CD4-positive, alpha-beta T cell treated with Interleukin-17A for 1 hour (primary cell): ENCODE results near the gene ADCY7.

Experiments
- DNase-seq: peaks from one replicate; pipeline ENCODE4 v3.0.0-alpha.2; 2020

The ADCY7 gene

DNA sequence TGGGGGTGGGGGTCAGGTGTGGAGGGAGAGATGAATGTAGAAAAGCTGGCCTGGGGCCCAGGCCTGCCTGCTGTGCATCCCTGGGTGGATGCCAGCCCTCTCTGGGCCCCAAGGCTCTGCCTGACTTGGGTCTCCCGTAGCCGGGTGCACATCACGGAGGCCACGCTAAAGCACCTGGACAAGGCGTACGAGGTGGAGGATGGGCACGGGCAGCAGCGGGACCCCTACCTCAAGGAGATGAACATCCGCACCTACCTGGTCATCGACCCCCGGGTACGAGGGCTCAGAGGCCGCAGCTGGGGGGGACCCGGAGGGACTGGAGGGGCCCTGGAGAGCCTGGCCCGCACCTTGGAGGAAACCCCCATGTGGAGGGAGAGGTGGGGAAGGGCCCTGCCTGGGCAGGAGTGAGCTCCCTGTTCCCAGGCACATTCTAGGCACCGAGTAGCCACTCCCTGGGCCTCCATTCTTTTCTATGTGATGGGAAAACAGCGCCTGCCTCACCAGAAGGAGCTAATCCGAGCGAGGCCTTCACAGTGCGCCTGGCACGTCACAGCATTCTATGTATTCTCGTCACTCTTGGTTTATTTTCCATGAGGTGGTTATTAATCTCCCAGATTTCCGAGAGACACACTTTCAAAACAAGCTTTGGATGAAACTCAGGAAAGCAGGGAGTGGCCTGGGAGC is 34.7 kb downstream of the ADCY7 start:
- no peak for DNase-seq

DNA sequence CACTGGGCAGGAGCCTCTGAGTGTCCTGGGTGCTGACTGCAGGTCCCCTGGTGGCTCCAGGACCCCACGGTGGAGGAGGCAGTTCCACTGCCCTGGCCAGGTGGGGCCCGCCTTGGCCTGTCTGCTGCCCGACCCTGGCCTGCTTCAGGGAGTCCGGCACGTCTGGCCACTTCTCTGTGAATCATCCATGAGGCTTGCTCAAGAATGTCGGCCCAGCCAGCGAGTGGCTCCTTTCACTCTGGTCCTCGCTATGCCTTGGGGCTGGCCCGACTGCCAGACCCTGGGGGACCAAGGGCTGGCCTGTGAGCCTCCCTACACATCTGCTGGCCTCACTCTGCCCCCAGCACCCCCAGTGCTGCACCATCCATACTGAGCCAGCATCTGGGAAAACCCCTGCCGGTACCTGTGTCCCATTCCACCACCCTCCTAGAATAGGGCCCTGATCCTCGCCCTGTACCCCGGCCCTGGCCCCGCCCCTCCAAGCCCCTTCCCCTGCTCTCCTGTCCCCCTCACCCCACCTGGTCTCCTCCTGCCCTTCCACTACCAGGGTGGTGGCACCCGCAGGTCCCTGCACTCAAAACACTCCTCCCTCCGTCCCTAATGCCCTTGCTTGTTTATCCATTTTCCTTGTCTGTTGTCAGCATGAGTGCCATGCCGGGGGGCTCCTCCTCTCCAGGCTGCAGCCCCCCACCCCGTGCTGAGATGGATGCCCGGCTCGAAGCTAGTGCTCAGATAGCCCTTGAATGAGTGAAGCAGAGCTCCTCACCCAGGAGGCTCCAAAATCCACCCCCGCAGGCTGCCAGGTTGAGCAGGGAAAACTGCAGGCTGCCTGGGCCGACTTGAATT is 35.5 kb downstream of the ADCY7 start:
- no peak for DNase-seq

DNA sequence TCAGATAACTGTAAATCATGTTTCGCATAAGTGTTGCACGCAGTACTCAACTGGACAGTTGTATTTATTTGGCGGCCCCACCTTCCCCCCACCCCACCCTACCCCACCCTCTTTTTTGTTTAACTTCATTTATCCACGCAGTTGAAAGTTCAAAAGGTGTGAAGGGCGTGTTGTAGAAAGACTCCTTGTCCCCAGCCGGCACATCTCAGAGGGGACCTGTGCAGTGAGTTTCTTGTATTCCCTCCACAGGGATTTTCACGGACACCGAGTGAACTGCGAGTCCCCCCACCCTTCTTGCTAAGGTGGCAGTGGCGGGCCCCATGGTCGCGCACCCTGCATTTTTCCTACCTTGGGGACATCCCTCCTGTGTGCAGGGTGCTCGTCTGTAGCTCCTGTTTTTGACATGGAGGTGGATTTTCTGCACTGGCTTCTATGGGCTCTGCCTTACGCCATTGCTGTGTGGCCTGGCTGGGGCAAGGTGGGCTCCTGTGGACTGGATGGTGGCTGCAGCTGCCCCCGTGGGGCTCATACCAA is 36.2 kb downstream of the ADCY7 start:
- no peak for DNase-seq

DNA sequence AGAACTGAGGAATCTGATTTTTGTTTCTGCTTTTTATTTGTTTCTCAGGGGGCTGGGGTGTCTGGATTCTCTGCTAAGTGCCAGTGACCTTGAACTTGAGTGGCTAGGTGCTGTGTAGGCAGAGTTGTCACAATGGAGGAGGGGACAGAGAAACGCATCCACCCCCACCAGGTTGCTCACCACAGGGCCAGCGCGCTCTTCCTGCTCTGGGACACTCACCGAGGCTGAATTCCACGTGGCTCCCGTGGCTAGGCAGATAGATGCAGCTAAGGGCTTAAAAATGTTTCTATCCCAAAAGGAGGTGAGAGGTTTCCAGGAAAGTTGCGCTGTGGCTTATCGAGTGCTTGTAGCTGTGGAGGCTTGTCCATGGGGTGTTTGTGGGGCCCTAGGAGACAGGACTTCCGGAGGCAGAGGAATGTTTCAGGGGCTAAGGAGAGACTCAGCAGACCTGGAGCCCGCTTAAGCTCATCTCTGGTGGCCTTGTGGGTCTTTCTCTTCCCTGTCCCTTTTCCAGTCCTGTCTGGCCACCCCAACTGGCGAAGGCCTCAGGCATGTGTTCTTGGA is 36.8 kb downstream of the ADCY7 start:
- no peak for DNase-seq

DNA sequence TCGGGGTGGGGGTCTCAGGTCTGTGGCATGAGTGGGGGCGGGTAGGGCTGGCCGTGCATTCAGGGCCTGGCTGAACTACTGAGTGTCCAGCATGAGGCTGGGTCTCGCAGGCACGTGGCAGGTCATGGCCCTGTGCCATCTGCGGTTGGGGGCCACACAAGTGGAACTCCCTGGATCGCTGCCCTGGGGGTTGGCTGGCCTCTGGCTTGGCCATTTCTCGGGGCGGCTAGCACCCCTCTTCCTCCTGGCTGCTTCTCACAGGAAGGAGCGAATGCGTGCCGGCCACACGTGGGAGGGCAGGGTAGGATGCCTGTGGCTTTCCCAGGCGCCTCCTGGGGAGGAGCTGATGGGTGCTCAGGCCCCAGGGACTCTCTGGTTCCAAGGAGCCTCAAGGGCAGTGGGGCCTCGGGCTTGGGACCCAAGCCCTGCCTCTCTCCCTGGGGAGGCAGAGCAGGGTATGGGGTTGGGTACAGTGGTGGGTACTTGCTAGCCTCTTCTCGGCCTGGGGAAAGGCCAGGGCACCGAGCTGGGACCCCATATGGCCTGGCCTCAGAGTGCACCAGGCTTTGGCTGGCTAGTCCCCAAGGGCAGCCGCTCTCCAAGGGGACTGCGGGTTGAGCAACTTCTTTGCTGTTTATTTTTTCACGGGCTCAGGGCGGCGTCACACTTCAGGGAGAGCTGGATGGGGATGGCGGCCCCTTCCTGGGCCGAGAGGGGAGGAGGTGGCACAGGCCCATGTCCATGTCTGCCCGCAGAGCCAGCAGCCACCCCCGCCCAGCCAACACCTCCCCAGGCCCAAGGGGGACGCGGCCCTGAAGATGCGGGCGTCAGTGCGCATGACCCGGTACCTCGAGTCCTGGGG is 37.5 kb downstream of the ADCY7 start:
- no peak for DNase-seq

DNA sequence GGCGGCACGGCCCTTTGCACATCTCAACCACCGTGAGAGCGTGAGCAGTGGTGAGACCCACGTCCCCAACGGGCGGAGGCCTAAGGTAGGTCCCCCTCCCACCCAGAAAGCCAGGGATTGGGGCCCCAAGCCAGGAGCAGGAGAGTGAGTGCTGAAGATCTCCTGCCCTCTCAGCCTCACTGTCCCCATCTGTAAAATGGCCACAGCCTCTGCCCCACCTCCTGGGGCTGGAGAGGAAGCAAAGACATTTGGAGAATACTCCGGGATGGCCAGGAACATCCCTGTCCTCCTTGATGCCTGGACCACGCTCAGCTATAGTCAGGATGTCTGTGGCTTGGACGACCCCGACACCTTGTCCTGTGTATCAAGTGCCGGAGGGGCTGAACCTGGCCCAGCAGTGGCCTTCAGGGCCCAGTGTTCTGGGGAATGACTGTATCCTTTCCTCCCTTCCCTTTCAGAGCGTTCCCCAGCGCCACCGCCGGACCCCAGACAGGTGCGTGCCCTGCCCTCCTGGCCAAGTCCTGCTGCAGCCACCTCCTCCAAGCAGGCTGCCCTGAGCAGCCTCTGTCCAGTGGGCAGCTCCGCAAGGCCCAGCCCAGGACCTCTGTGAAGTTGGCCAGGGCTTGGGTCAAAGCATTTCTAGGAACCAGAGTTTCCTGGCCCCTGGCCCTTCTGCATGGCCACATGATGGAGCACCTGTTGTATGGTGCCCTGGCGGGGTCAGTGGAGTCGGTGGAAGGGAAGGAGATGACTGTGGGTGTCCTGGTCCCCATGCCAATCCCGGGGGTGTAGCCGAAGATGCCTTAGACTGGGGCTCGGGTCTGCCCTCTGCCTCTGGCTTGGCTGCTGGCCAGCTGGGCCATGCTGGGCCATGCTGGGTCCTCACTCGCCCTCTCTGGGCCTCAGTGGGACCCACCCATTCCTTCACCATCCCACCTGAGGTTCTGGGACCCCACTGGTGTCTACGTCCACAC is 38.4 kb downstream of the ADCY7 start:
- DNase-seq: no peak

DNA sequence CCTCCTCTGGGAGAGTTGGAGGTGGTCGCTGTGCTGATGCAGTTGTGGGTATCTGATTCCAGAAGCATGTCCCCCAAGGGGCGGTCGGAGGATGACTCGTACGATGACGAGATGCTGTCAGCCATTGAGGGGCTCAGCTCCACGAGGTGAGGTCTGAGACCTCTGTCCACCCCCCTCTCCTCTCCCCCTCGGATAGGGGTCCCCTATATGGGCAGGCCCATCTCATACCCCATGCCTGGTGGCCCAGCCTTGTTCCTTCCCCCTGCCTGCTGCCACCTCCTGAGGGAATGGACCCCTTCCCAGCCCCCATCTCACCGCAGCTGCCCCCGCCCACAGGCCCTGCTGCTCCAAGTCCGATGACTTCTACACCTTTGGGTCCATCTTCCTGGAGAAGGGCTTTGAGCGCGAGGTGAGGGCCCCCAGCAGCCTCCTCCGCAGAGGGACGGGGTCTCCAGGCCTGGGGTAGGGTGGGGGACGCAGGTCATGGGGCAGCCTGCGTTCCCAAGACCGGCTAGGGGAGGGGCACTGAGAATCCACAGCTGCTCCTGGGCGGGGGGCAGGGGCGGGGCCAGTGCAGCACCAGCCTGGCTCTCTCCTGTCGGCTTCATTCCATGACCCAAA is 39.2 kb downstream of the ADCY7 start:
- DNase-seq: no peak

DNA sequence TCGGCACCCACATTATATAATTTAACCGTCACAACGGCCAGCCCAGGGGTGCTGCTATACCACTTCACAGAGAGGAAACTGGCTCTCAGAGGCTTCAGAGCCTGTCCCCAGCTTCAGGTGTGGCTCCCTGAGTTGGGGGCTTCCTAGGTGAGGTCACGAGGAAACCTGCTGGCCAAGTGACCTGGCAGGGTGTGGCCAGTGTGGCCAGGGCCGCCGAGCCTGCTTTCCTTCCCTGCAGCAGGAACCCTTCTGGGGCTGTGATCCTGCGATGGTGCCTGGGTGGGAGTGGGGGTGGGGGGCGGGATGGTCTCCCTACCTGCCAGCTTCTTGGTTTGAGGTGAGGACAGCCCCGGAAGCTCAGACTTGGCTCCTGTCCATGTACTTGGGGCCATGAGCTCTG is 39.9 kb downstream of the ADCY7 start:
- DNase-seq: no peak

DNA sequence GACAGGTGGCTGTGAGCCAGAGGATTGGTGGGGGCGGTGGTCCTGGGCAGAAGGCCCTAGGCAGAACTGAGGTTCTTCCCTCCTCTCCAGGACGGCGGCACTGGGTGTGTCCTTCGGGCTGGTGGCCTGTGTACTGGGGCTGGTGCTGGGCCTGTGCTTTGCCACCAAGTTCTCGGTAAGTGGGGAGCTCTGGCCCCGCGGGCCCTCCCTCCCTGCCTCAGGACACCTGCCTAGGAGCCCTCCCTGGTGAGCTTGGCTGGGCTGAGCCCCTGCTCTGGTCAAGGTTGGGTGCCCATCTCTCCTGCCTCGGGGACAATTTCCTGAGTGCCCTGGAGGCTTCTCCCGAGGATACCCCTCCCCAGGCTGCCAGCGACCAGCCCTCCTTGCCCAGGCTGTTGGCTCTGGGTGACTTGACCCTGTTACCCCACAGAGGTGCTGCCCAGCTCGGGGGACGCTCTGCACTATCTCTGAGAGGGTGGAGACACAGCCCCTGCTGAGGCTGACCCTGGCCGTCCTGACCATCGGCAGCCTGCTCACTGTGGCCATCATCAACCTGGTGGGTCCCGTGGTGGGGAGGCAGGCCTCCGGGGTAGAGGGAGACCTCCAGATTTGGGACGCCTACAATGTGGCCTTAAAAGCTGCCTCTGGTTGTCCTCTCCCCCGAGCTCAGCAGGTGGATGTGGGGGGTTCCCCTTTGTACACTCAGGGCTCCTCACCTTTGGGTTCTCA is 42.0 kb downstream of the ADCY7 start:
- no peak for DNase-seq

DNA sequence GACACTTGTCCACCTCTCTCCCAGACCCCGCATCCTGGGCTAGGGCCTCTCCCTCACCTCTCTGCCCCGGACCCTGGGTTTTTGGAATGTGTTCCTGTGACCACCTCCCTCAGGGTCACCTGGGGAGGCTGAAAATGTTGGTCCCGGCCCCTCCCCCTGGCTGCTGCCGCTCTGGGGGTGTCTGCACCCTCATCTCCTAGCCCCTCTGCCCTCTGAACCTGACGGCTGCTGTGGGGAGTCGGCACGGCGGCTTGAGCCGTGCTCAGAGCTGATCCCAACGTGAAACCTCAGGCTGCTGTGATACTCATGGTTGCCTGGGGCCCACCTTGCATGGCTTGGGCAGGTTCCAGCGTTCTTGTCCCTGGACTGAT is 42.8 kb downstream of the ADCY7 start:
- DNase-seq: no peak

DNA sequence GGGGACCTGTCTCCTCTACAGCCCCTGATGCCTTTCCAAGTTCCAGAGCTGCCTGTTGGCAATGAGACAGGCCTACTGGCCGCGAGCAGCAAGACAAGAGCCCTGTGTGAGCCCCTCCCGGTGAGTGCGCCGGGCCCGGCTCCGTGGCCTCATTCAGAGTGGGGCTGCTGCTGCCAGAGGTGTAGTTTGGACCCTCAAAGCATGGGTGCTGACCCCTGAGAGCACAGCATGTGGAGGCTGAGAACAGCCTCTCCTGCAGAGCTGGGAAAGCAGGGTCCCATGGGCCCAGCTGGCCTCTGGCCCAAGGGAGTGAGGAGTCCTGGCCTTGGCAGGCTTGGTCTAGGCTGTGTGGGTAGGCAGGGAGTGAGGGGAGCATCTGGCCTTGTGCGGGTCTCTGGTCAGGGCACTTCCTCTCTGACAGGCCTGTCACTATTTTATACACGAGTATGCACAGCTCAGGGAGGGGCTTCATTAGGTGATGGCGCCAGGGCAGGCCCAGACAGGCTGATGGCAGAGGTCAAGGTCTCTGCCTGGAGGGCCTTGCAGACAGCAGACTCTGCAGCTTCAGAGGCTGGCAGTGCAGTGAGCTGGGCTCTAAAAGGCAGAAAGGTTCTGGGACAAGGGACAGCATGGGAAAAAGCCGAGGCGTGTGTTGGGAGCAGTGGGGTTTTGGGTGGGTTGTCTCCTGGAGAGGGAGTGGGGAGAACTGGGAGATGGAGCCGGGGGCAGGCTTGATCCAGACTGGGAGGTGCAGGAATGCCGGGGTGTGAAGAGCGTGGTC is 43.4 kb downstream of the ADCY7 start:
- DNase-seq: no peak

DNA sequence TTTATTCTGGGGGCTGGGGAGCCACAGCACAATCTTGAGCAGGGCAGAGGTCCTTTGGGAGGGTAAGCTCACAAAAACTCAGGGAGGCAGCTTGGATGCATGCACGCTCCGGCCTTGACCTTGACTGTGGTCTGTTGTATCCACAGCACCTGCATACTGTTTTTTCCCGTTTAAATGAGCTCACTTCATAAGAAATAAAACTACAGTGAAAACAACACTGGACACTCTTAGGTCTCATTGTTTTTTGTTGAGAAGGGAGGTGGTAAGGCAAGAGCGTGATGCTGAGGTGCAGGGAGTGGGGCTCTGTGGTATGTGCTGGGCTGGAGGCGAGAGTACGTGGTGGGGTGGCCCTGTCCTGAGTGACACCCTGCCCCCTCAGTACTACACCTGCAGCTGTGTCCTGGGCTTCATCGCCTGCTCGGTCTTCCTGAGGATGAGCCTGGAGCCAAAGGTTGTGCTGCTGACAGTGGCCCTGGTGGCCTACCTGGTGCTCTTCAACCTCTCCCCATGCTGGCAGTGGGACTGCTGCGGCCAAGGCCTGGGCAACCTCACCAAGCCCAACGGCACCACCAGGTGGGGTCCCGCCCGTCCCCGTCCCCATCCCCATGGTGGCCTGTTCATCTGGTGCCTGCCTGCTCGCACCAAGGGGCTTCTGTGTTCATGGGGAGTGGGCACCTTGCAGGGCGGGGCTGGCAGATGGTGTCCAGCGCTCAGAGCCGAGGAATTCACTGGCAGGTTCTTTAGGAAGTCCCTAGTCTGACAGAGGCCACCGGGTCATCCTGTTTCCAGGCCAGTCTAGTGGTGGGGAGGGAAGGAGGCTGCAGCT is 44.2 kb downstream of the ADCY7 start:
- no peak for DNase-seq

DNA sequence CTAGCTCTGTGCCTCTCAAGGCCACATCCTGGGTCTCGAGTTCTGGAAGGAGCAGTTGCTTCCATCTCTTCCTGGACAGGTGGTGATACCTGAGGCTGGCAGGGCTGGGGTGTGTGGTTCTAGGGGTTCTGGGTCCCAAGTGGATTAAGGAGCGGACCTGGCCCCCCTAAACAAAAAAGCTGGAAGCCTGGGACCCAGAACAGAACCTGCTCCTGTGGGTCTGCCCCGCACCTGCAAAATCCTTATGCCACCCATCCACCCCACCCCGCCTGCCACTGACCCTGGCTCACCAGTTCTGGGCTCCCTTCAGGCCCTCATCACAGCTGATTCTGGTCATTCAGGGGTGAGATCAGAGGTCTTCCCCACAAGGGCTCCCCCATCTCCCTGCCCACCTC is 44.8 kb downstream of the ADCY7 start:
- no peak for DNase-seq

DNA sequence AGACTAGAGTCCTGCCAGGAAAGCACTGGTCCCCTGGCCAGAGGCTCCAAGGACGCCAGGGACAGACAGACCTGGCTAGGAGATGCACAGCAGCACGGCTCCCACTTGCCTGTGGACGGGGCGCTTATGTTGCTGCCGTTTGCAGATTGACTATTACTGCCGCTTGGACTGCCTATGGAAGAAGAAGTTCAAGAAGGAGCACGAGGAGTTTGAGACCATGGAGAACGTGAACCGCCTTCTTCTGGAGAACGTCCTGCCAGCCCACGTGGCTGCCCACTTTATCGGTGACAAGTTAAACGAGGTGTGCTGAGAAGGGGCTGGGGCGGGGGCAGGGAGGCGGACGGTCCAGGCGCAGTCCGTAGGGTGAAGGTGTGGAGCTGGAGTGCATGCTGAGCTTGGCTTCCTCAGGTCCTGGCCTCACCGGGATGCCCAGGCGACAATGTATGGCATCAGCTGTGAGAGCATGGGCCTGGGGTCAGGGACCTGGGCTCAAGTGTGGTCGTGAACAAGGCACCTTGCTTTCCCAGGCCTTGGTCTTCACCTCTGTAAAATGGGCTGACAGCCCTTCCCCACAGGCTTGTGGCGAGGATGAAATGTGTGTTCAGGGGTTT is 45.6 kb downstream of the ADCY7 start:
- no peak for DNase-seq

DNA sequence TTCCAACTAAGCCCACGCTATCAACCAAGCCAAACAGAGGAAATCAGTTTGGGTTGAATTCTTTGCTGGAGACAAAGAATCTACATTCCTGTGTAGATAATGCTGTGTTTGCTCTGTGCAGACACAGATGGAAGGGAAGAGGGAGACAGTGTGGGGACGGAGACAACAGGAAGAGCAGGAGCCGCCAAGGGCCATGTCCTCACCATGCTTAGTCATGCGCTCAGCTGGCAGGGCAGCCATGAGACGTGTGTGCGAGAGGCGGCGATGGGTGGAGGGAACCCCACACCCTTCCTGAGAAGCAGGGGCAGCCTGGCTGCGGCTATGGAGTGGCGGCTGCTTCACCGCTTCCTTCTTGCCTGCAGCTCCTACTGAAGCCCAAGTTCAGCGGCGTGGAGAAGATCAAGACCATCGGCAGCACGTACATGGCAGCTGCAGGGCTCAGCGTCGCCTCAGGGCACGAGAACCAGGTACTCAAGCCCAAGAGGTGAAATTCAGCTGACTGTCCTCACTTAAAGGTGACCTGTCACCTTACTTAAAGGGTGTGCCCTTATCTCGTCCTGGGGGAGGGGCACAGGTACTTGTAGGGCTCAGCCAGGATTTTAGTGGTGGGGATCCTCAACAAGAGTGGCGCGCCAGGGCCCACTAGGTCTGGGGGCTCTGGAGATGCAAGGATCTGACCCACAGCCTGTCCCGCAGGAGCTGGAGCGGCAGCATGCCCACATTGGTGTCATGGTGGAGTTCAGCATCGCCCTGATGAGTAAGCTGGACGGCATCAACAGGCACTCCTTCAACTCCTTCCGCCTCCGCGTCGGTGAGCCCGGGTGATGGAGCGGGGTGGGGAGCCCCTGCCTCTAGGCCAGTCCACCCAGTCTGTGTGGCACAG is 47.5 kb downstream of the ADCY7 start:
- peak; percentile 36 for DNase-seq

DNA sequence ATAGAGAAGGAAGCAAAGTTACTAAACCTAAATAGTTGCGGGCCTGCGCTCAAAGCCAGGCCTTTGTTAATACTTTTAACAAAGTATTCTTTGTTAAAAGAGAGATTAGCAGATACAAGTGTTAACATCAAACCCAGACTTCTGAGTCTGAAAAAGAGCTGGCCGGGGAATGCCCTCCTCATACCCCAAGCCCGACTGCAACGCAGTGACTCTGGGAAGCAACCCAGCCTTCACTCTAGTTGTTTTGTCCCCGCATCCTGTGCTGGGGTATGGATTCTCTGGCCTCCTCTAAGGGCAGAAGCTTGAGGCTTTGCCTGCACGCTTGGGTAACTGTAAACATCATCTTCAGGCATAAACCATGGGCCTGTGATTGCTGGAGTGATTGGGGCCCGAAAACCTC is 48.3 kb downstream of the ADCY7 start:
- no peak for DNase-seq

DNA sequence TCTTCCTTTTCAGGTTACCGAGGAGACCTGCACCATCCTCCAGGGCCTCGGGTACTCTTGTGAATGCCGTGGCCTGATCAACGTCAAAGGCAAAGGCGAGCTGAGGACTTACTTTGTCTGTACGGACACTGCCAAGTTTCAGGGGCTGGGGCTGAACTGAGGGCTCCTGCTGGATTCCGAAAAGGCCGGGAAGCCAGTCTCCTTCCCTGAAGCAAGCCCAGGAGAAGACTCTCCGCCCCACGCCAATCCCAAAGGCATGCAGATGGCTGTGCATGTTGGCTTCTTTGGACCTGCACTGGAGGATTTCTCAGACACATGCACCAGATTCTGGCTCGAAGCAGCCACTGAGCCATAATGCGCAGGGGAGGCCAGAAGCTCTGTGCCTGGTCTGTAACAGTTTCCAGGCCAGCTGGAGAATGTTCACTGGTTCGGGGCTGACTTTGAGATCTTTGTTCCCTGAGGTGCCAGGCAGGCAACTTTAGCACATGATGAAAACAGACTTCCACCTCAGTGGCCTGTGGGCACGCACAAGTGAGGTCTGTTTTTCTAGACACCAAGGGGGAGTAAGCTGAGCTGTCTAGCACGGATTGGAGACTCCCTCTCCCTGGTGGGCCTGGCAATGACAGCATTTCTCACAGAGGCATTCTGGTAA is 49.1 kb downstream of the ADCY7 start:
- no peak for DNase-seq
